ENCODE data around the gene ESYT2. TPM values are rescaled to one million over a fixed set of nuclear protein-coding genes. Genes with fewer than 3 reads are reported as not detected.

Gene ESYT2
- total and polyA plus RNA-seq, 2 experiments from 2014 or later = 33.4 to 59.6 TPM

- H3K4me1 ChIP-seq (ENCODE audit: insufficient read depth) = no peaks in the 10 kb centered on the region
- H3K4me2 ChIP-seq = no peak overlapping the region
- H3K36me3 ChIP-seq (replicated peaks; ENCODE audit: insufficient read depth, low read depth) = no peaks in the 10 kb centered on the region
- H3K27me3 ChIP-seq = no peaks in the 10 kb centered on the region
- WGBS (ENCODE audit: low lambda C conversion rate, missing lambda C conversion rate) = 91% methylated on average over 2 of the region's 2 CpGs
- H2AFZ ChIP-seq = no peak overlapping the region
- no peaks in the 10 kb centered on the region for H3K9me2 ChIP-seq (replicated peaks; ENCODE audit: insufficient read depth)
- TF ChIP-seq EZH2 (IDR thresholded peaks at IDR 0.05; ENCODE audit: borderline replicate concordance) = no peak
- TF ChIP-seq EZH2phosphoT487 (IDR thresholded peaks at IDR 0.05; ENCODE audit: low read depth, severe bottlenecking, unreplicated experiment) = no peak
- no peak for TF ChIP-seq CTCF (IDR thresholded peaks at IDR 0.05; ENCODE audit: poor library complexity)
- no peaks in the 10 kb centered on the region for H3K9me3 ChIP-seq (ENCODE audit: low read depth)
- H3K4me3 ChIP-seq = no peak overlapping the region
- no peak overlapping the region for H3K27ac ChIP-seq
- no peak for DNase-seq (ENCODE audit: low spot score)
- H3K79me2 ChIP-seq = no peaks in the 10 kb centered on the region
- H4K20me1 ChIP-seq (ENCODE audit: insufficient read depth, poor library complexity, severe bottlenecking) = no peaks in the 10 kb centered on the region
Observed at GRCh38 chr7:158683541-158683940, 145.8 kb downstream of the ESYT2 start.

- H3K9me3 ChIP-seq (ENCODE audit: low read depth) = no peaks in the 10 kb centered on the region
- H3K4me3 ChIP-seq = no peak overlapping the region
- no peaks in the 10 kb centered on the region for H4K20me1 ChIP-seq (ENCODE audit: insufficient read depth, poor library complexity, severe bottlenecking)
- no peak overlapping the region for H3K27ac ChIP-seq
- TF ChIP-seq EZH2phosphoT487 (IDR thresholded peaks at IDR 0.05; ENCODE audit: low read depth, severe bottlenecking, unreplicated experiment) = no peak
- no peak for TF ChIP-seq CTCF (IDR thresholded peaks at IDR 0.05; ENCODE audit: poor library complexity)
- TF ChIP-seq EZH2 (IDR thresholded peaks at IDR 0.05; ENCODE audit: borderline replicate concordance) = no peak
- H3K27me3 ChIP-seq = no peaks in the 10 kb centered on the region
- no peak overlapping the region for H3K4me2 ChIP-seq
- H2AFZ ChIP-seq = no peak overlapping the region
- H3K9me2 ChIP-seq (replicated peaks; ENCODE audit: insufficient read depth) = no peaks in the 10 kb centered on the region
- H3K4me1 ChIP-seq (ENCODE audit: insufficient read depth) = no peaks in the 10 kb centered on the region
- H3K79me2 ChIP-seq = no peaks in the 10 kb centered on the region
- no peak for DNase-seq (ENCODE audit: low spot score)
- no peaks in the 10 kb centered on the region for H3K36me3 ChIP-seq (replicated peaks; ENCODE audit: insufficient read depth, low read depth)
Observed at GRCh38 chr7:158682456-158682855, 146.9 kb downstream of the ESYT2 start.

Other genes starting within 250 kb of the ESYT2 start
- gene PTPRN2, start 241.7 kb downstream of the ESYT2 start, total RNA-seq = 1.8 and 2.1 TPM in 2 replicates
- 2.0 and 3.3 TPM in 2 replicates for gene PTPRN2, start 241.7 kb downstream of the ESYT2 start, polyA plus RNA-seq
- gene NCAPG2, start 124.7 kb downstream of the ESYT2 start, total RNA-seq = 7.1 and 9.5 TPM in 2 replicates
- gene NCAPG2, start 124.7 kb downstream of the ESYT2 start, polyA plus RNA-seq = 6.2 and 7.0 TPM in 2 replicates
- 8.0 and 11.2 TPM in 2 replicates for gene DYNC2I1, start 27.0 kb upstream of the ESYT2 start, total RNA-seq
- 31.9 and 54.0 TPM in 2 replicates for gene DYNC2I1, start 27.0 kb upstream of the ESYT2 start, polyA plus RNA-seq

Data from hepatocyte (in vitro differentiated cells).